Activated effector memory CD4-positive, alpha-beta T cell treated with Interleukin-2 at 50 U/mL for 16 hours (primary cell): ENCODE measurements around the gene PLCL1.

Experiments
- DNase-seq: peaks from one replicate; pipeline ENCODE4 v3.0.0-alpha.2; 2020

The PLCL1 gene

GRCh38 chr2:197964720-197965119, 160.3 kb downstream of the PLCL1 start:
- no peak for DNase-seq

GRCh38 chr2:197965756-197966155, 161.4 kb downstream of the PLCL1 start:
- DNase-seq: no peak

- no peak for DNase-seq
Measured at GRCh38 chr2:197969391-197969893, 165.0 kb downstream of the PLCL1 start.

GRCh38 chr2:197972061-197972460, 167.7 kb downstream of the PLCL1 start:
- no peak for DNase-seq

- no peak for DNase-seq
Measured at GRCh38 chr2:197972587-197972986, 168.2 kb downstream of the PLCL1 start.

- no peak for DNase-seq
Measured at GRCh38 chr2:197973772-197974171, 169.4 kb downstream of the PLCL1 start.

- DNase-seq: no peak
Measured at GRCh38 chr2:197975931-197976519, 171.6 kb downstream of the PLCL1 start.

- DNase-seq: no peak
Measured at GRCh38 chr2:197978971-197979370, 174.6 kb downstream of the PLCL1 start.

GRCh38 chr2:197982565-197982964, 178.2 kb downstream of the PLCL1 start:
- DNase-seq: no peak

- no peak for DNase-seq
Measured at GRCh38 chr2:197985029-197985638, 180.7 kb downstream of the PLCL1 start.

GRCh38 chr2:197986977-197987376, 182.6 kb downstream of the PLCL1 start:
- no peak for DNase-seq

GRCh38 chr2:197990356-197990755, 186.0 kb downstream of the PLCL1 start:
- no peak for DNase-seq

- DNase-seq: no peak
Measured at GRCh38 chr2:197992482-197993133, 188.2 kb downstream of the PLCL1 start.

- DNase-seq: no peak
Measured at GRCh38 chr2:197993363-197993762, 189.0 kb downstream of the PLCL1 start.

- no peak for DNase-seq
Measured at GRCh38 chr2:197993830-197994229, 189.4 kb downstream of the PLCL1 start.

- DNase-seq: no peak
Measured at GRCh38 chr2:197994751-197995150, 190.4 kb downstream of the PLCL1 start.

- DNase-seq: no peak
Measured at GRCh38 chr2:197996583-197996982, 192.2 kb downstream of the PLCL1 start.

GRCh38 chr2:197997083-197997541, 192.7 kb downstream of the PLCL1 start:
- no peak for DNase-seq

- no peak for DNase-seq
Measured at GRCh38 chr2:197998702-197999101, 194.3 kb downstream of the PLCL1 start.

GRCh38 chr2:198000417-198000816, 196.0 kb downstream of the PLCL1 start:
- DNase-seq: no peak

- no peak for DNase-seq
Measured at GRCh38 chr2:198004173-198004572, 199.8 kb downstream of the PLCL1 start.

GRCh38 chr2:198004921-198005829, 200.8 kb downstream of the PLCL1 start:
- no peak for DNase-seq

- DNase-seq: no peak
Measured at GRCh38 chr2:198006733-198007132, 202.3 kb downstream of the PLCL1 start.
